Measurements from ENCODE around the gene MAN2A2. TPM values are rescaled to one million over a fixed set of nuclear protein-coding genes. Genes with fewer than 3 reads are reported as not detected.
"Not testable (repeated sequence)": the region's sequence is repeated elsewhere in the genome, so short reads cannot be mapped to it uniquely, and the experiment has no call there.

Gene MAN2A2
- total RNA-seq, 2 experiments from 2014 or later = 139 to 141 TPM

DNA sequence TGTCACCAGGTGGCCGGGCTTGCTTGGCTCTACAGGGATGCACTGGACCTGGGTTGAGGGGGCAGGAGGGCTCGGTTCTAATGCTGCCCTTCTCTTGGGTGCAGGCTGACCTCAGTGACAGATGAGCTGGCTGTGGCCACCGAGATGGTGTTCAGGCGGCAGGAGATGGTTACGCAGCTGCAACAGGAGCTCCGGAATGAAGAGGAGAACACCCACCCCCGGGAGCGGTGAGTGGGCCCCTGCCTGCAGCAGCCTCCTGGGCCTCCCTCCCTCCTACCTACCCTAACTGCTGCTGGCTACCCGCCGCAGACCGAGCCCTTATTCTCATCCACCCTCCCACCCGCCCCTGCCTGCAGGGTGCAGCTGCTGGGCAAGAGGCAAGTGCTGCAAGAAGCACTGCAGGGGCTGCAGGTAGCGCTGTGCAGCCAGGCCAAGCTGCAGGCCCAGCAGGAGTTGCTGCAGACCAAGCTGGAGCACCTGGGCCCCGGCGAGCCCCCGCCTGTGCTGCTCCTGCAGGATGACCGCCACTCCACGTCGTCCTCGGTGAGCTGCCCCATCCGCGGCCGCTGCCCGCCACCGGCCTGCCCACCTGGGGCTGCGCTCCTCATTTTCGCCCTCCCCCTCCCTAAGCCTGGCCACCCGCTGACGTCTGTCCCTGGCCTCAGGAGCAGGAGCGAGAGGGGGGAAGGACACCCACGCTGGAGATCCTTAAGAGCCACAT is 13.2 kb upstream of the MAN2A2 start:
- no peaks in the 10 kb centered on the region for H3K9me3 Mint-ChIP-seq
- H3K27ac Mint-ChIP-seq = no peak overlapping the region
- peaks cover 2% of the 10 kb centered on the region for H3K27me3 Mint-ChIP-seq (ENCODE audit: low read depth)
- H3K36me3 Mint-ChIP-seq (ENCODE audit: low read depth) = no peaks in the 10 kb centered on the region
- no peak for DNase-seq
- H3K4me1 Mint-ChIP-seq (ENCODE audit: low read depth) = peaks cover 12% of the 10 kb centered on the region
- intact Hi-C loops (cut with micrococcal nuclease) = loop anchor here (5.0 kb wide), 1 partner anchor 198 kb away; no protein-coding TSS in a partner anchor
- no peak overlapping the region for H3K4me3 Mint-ChIP-seq
- CTCF ChIA-PET = interaction anchor here (1.2 kb wide), 1 partner anchor 45 kb away, joined by 3 read pairs; the partner anchor contains the start of gene UNC45A

DNA sequence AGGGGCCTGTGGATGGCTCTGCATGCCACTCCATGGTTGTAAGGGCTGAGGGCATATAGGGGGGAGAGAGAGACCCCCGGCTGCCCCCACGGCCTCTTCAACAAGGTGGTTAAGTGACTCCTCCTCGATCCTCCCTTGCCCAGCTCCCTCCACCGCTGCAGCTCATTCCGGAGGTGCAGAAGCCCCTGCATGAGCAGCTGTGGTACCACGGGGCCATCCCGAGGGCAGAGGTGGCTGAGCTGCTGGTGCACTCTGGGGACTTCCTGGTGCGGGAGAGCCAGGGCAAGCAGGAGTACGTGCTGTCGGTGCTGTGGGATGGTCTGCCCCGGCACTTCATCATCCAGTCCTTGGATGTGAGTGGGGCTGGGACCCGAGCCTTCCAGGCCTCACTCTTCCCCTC is 12.3 kb upstream of the MAN2A2 start:
- Mint-ChIP-seq H3K36me3 (ENCODE audit: low read depth) (no peaks in the 10 kb centered on the region), H3K4me3 (no peak overlapping the region), H3K27ac (no peak overlapping the region), H3K9me3 (no peaks in the 10 kb centered on the region), H3K27me3 (ENCODE audit: low read depth) (no peaks in the 10 kb centered on the region), H3K4me1 (ENCODE audit: low read depth) (peaks cover 3% of the 10 kb centered on the region)
- intact Hi-C loops (cut with micrococcal nuclease) = no loop called here
- CTCF ChIA-PET = interaction anchor here (0.8 kb wide), 1 partner anchor 243 kb away, joined by 3 read pairs; no protein-coding TSS in a partner anchor
- DNase-seq = no peak

DNA sequence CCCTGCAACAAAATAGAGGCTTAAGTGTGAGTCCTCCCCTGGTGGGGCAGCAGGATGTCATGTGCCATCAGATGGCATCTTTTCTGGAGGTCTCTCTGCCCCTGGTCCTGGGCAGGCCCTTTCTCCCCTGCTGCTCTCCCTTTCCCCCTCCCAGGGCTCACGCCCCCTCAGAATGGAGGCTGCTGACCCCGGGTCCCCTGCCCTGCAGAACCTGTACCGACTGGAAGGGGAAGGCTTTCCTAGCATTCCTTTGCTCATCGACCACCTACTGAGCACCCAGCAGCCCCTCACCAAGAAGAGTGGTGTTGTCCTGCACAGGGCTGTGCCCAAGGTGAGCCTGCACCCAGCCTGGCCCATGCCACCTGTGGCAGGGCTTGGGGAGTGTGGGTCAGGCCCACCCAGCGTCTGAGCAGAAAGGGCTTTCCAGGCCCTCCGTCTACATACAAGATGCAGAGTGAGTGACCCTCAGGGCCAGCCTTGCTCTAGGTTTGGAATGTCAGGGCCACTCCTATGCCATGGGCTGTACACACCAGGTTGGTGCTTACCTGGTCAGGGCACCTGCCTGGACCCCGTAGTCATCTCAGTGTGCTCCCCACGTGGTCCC is 11.7 kb upstream of the MAN2A2 start:
- no peak overlapping the region for H3K27ac Mint-ChIP-seq
- no peaks in the 10 kb centered on the region for H3K4me1 Mint-ChIP-seq (ENCODE audit: low read depth)
- no peaks in the 10 kb centered on the region for H3K27me3 Mint-ChIP-seq (ENCODE audit: low read depth)
- H3K4me3 Mint-ChIP-seq = no peak overlapping the region
- DNase-seq = no peak
- no peaks in the 10 kb centered on the region for H3K36me3 Mint-ChIP-seq (ENCODE audit: low read depth)
- H3K9me3 Mint-ChIP-seq = no peaks in the 10 kb centered on the region
- CTCF ChIA-PET = interaction anchor here (1.7 kb wide), 1 partner anchor 10 kb away, joined by 4 read pairs; no protein-coding TSS in a partner anchor
- intact Hi-C loops (cut with micrococcal nuclease) = no loop called here

DNA sequence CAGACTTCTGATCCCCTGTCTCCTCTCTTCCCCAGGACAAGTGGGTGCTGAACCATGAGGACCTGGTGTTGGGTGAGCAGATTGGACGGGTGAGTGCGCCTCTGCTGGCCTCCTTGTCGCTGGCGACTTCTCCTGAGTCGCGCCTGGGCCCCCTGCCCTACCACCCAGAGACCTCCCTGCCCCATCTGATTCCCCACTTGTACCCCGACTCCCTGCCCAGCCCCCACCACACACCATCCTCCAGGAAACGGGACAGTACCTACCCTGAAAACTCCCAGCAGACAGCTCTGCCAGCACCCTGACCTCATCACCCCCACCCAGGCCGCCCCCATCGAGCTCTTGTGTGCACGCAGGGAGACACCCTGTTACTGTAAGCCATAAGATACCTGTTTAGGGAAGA is 11.1 kb upstream of the MAN2A2 start:
- intact Hi-C loops (cut with micrococcal nuclease) = no loop called here
- no peaks in the 10 kb centered on the region for H3K36me3 Mint-ChIP-seq (ENCODE audit: low read depth)
- no peak overlapping the region for H3K4me3 Mint-ChIP-seq
- no peaks in the 10 kb centered on the region for H3K4me1 Mint-ChIP-seq (ENCODE audit: low read depth)
- H3K9me3 Mint-ChIP-seq = no peaks in the 10 kb centered on the region
- no peak overlapping the region for H3K27ac Mint-ChIP-seq
- H3K27me3 Mint-ChIP-seq (ENCODE audit: low read depth) = no peaks in the 10 kb centered on the region
- CTCF ChIA-PET = interaction anchor here (1.7 kb wide), 1 partner anchor 9 kb away, joined by 4 read pairs; no protein-coding TSS in a partner anchor
- no peak for DNase-seq

DNA sequence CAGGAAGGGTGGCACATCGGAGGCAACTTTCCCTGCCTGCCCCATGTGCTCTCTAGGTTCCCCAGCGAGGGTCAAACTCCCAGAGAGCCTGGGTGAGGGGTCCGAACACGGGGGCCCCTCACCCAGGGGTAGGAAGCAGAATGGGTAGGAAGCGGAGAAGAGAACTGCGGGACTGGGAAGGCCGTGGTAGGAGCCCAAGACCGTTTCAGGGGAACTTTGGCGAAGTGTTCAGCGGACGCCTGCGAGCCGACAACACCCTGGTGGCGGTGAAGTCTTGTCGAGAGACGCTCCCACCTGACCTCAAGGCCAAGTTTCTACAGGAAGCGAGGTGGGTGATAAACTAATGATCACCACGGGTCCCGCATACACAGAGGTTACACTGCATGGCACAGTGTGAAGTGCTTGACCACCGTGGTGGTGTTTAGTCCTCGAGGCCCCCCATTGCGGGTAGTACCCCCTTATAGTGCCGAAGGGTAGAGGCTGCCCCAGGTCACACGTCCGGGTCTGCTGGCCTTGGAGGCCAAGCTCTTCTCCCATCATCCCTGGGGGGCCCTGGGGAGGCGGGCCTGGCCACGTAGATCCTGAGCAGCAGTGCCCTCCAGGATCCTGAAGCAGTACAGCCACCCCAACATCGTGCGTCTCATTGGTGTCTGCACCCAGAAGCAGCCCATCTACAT is 10.5 kb upstream of the MAN2A2 start:
- no peak for DNase-seq
- H3K4me1 Mint-ChIP-seq (ENCODE audit: low read depth) = no peaks in the 10 kb centered on the region
- no peak overlapping the region for H3K27ac Mint-ChIP-seq
- CTCF ChIA-PET = interaction anchor here (1.0 to 1.7 kb wide), 4 partner anchors 9 to 249 kb away, joined by 4 to 10 read pairs (median 5); partner anchors contain the start of genes HDDC3 and MAN2A2
- intact Hi-C loops (cut with micrococcal nuclease) = no loop called here
- no peaks in the 10 kb centered on the region for H3K36me3 Mint-ChIP-seq (ENCODE audit: low read depth)
- H3K9me3 Mint-ChIP-seq = no peaks in the 10 kb centered on the region
- no peak overlapping the region for H3K4me3 Mint-ChIP-seq
- H3K27me3 Mint-ChIP-seq (ENCODE audit: low read depth) = no peaks in the 10 kb centered on the region

DNA sequence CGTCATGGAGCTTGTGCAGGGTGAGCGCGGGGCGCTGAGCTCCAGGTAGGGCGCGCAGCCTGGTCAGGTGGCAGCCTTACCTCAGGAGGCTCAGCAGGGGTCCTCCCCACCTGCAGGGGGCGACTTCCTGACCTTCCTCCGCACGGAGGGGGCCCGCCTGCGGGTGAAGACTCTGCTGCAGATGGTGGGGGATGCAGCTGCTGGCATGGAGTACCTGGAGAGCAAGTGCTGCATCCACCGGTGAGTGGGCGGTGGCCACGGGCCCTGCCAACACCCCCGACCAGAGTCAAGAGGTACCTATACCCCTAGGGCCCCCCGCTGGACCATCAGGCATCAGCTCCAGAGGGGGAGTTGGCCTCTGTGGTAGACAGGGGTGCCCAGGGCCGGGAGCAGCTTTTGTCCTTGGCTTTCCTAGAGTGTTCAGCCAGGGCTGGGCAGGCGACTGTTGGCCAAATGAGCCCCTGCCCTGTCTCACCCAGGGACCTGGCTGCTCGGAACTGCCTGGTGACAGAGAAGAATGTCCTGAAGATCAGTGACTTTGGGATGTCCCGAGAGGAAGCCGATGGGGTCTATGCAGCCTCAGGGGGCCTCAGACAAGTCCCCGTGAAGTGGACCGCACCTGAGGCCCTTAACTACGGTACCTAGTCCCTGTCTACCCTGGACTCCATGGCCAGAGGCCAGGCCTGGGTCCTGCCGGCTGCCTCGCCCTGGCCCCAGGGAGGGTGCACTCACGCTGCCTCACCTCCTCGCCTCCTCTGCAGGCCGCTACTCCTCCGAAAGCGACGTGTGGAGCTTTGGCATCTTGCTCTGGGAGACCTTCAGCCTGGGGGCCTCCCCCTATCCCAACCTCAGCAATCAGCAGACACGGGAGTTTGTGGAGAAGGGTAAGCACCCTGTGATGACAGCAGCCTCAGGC is 9.7 kb upstream of the MAN2A2 start:
- no peak for DNase-seq
- intact Hi-C loops (cut with micrococcal nuclease) = no loop called here
- Mint-ChIP-seq H3K4me3 (no peak overlapping the region), H3K9me3 (no peaks in the 10 kb centered on the region), H3K27ac (no peak overlapping the region), H3K27me3 (ENCODE audit: low read depth) (no peaks in the 10 kb centered on the region), H3K36me3 (ENCODE audit: low read depth) (no peaks in the 10 kb centered on the region), H3K4me1 (ENCODE audit: low read depth) (no peaks in the 10 kb centered on the region)
- CTCF ChIA-PET = interaction anchor here (0.6 to 1.7 kb wide), 6 partner anchors 8 to 255 kb away, joined by 3 to 10 read pairs (median 4); partner anchors contain the start of genes HDDC3 and MAN2A2

DNA sequence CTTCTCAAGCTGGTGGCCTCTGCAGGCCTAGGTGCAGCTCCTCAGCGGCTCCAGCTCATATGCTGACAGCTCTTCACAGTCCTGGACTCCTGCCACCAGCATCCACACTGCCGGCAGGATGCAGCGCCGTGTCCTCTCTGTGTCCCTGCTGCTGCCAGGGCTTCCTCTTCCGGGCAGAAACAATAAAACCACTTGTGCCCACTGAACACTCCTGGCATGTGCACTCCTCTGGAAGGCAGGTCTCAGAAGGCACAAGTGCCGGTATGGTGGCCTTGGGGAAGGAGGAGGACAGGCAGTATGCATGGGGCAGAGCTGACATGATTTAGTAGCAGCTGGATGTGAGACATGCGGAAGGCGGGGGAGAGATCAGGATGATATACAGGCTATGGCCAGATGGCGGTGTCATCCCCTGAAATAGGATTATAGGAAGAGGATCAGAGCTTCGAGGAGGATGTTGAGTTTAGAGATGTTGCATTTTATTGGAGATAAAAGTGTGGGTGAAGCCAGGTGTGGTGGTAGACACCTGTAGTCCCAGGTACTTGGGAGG is 7.5 kb upstream of the MAN2A2 start:
- DNase-seq = no peak
- CTCF ChIA-PET = interaction anchor here (2.4 to 4.0 kb wide), 2 partner anchors 10 to 38 kb away, joined by 20 to 29 read pairs; partner anchors contain the start of genes HDDC3 and UNC45A
- no peak overlapping the region for H3K27ac Mint-ChIP-seq
- no peaks in the 10 kb centered on the region for H3K9me3 Mint-ChIP-seq
- intact Hi-C loops (cut with micrococcal nuclease) = no loop called here
- no peaks in the 10 kb centered on the region for H3K36me3 Mint-ChIP-seq (ENCODE audit: low read depth)
- H3K4me3 Mint-ChIP-seq = no peak overlapping the region
- H3K27me3 Mint-ChIP-seq (ENCODE audit: low read depth) = no peaks in the 10 kb centered on the region
- H3K4me1 Mint-ChIP-seq (ENCODE audit: low read depth) = no peaks in the 10 kb centered on the region

DNA sequence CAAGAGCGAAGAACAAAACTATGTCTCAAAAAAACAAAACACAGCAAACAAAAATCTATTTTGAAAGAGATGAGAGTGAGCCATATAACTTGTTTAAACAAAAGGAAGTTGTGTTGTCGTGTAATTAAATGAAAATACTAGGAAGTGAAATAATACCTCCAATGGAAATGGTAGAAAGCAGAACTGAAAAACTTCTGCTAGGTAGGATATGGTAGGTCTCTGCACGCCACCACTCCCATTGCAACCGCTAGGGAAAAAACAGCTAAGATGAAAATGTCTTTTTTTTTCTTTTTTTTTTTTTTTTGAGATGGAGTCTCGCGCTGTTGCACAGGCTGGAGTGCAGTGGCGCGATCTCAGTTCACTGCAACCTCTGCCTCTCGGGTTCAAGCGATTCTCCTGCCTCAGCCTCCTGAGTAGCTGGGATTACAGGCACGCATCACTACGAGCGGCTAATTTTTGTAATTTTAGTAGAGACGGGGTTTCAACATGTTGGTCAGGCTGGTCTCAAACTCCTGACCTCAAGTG is 5.9 kb upstream of the MAN2A2 start:
- H3K27me3 Mint-ChIP-seq (ENCODE audit: low read depth); DNase-seq; H3K36me3 Mint-ChIP-seq (ENCODE audit: low read depth); H3K4me3 Mint-ChIP-seq; H3K27ac Mint-ChIP-seq; H3K9me3 Mint-ChIP-seq; intact Hi-C loops (cut with micrococcal nuclease): not testable (repeated sequence)
- CTCF ChIA-PET = interaction anchor here (0.6 to 4.0 kb wide), 5 partner anchors 8 to 571 kb away, joined by 3 to 29 read pairs (median 3); partner anchors contain the start of genes HDDC3 and UNC45A
- H3K4me1 Mint-ChIP-seq (ENCODE audit: low read depth) = peaks cover 12% of the 10 kb centered on the region

DNA sequence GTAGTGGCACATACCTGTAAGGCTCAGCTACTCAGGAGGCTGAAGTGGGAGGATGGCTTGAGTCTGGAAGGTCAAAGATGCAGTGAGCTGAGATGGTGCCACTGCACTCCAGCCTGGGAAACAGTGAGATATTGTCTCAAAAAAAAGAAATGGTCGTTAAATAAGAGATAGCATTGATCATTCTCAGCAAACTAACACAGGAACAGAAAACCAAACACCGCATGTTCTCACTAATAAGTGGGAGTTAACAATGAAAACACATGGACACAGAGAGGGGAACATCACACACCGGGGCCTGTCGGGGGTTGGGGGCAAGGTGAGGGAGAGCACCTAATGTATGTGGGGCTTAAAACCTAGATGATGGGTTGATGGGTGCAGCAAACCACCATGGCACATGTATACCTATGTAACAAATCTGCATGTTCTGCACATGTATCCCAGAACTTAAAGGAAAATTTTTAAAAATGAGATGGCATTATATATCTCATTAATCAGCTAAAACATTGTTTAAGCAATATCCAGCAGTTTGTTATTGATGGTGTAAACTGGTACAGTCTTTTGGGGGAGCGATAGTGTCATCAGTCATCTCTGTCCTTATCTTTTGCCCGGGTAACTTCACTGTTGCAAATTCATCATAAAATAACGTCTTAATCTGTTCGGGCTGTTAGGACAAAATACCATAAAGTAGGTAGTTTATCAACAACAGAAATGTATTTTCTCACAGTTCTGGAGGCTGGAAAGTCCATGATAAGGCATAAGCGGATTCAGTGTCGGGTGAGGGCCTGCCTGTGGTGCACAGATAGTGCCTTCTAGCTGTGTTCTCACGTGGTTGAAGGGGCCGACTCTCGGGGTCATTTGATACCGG is 1.7 kb upstream of the MAN2A2 start:
- Mint-ChIP-seq H3K4me1 (ENCODE audit: low read depth) (peaks cover 27% of the 10 kb centered on the region), H3K27me3 (ENCODE audit: low read depth) (no peaks in the 10 kb centered on the region), H3K4me3 (peak overlapping the region; percentile 86), H3K27ac (peak overlapping the region; percentile 88), H3K9me3 (no peaks in the 10 kb centered on the region), H3K36me3 (ENCODE audit: low read depth) (peaks cover 18% of the 10 kb centered on the region)
- intact Hi-C loops (cut with micrococcal nuclease) = loop anchor here (1.0 to 5.0 kb wide), 4 partner anchors 29 to 184 kb away; partner anchors contain the start of genes BLM and VPS33B
- CTCF ChIA-PET = interaction anchor here (0.6 to 8.1 kb wide), 11 partner anchors 9 to 419 kb away, joined by 3 to 169 read pairs (median 4); partner anchors contain the start of genes BLM, HDDC3 and UNC45A
- no peak for DNase-seq

DNA sequence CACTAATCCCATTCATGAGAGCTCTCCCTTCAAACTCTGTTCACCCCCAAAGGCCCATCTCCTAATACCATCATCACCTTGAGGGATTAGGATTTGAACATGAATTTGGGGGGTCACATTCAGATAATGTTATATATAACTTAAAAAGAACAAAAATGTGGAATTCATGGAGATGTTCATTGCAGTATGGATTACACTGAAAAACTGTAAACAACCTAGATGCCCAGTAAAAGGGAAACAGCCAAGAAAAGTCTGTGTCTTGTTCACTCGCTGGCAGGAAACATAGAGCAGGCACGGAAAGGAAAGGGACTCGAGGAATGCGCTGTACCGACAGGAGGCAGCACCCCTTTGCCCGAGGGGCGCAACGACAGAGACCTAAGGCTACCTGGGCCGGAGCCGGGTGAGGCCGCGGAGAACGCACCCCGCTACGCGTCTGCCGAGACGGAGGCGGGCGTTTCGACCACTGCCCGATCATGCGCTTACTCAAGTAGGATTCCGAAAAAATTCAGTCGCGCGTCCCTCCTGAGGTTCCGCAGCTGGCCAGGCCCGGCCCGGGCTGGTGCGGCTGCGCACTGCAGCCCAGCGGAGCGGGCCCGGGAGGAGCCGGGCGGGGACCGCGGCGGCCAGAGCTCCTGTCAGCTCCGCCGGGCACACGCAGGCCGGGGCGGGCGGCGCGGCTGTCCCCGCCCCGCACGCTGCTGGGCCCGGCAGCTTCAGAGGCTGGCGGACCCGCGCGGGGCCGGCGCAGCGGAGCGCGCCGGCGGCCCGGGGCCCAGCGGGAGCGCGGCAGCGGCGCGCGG is 862 bp upstream of the MAN2A2 start:
- Mint-ChIP-seq H3K27me3 (ENCODE audit: low read depth) (no peaks in the 10 kb centered on the region), H3K9me3 (no peaks in the 10 kb centered on the region), H3K27ac (peak overlapping the region; percentile 88), H3K4me3 (peak overlapping the region; percentile 86), H3K4me1 (ENCODE audit: low read depth) (peaks cover 27% of the 10 kb centered on the region), H3K36me3 (ENCODE audit: low read depth) (peaks cover 21% of the 10 kb centered on the region)
- peak; percentile 84 for DNase-seq
- CTCF ChIA-PET = interaction anchor here (0.7 to 8.1 kb wide), 13 partner anchors 9 to 420 kb away, joined by 3 to 169 read pairs (median 4); partner anchors contain the start of genes BLM, HDDC3 and UNC45A
- intact Hi-C loops (cut with micrococcal nuclease) = loop anchor here (1.0 to 5.0 kb wide), 4 partner anchors 29 to 185 kb away; partner anchors contain the start of genes BLM and VPS33B

Measured in activated naive CD4-positive, alpha-beta T cell treated with anti-CD3 and anti-CD28 coated beads for 36 hours (primary cell).